ENCODE data around the gene SYNE2. TPM values are rescaled to one million over a fixed set of nuclear protein-coding genes. Genes with fewer than 3 reads are reported as not detected.

The SYNE2 gene
- total RNA-seq, 1 donor: 13.4 TPM

GRCh38 chr14:63972323-63972932 is 119.6 kb downstream of the SYNE2 start:
- no peak overlapping the region for H3K4me3 ChIP-seq (ENCODE audit: low read depth, low read length)
- TF ChIP-seq, protein P1, sequence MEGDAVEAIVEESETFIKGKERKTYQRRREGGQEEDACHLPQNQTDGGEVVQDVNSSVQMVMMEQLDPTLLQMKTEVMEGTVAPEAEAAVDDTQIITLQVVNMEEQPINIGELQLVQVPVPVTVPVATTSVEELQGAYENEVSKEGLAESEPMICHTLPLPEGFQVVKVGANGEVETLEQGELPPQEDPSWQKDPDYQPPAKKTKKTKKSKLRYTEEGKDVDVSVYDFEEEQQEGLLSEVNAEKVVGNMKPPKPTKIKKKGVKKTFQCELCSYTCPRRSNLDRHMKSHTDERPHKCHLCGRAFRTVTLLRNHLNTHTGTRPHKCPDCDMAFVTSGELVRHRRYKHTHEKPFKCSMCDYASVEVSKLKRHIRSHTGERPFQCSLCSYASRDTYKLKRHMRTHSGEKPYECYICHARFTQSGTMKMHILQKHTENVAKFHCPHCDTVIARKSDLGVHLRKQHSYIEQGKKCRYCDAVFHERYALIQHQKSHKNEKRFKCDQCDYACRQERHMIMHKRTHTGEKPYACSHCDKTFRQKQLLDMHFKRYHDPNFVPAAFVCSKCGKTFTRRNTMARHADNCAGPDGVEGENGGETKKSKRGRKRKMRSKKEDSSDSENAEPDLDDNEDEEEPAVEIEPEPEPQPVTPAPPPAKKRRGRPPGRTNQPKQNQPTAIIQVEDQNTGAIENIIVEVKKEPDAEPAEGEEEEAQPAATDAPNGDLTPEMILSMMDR (IDR thresholded peaks at IDR 0.05; ENCODE audit: insufficient read depth, low read depth, low read length): no peak
- no peak for DNase-seq (ENCODE audit: low read depth)

- H3K4me3 ChIP-seq (ENCODE audit: low read depth, low read length): no peak overlapping the region
- DNase-seq (ENCODE audit: low read depth): no peak
- TF ChIP-seq, protein P1 (IDR thresholded peaks at IDR 0.05; ENCODE audit: insufficient read depth, low read depth, low read length): no peak
These were observed 121.4 kb downstream of the SYNE2 start for GRCh38 chr14:63974176-63974575.

DNA sequence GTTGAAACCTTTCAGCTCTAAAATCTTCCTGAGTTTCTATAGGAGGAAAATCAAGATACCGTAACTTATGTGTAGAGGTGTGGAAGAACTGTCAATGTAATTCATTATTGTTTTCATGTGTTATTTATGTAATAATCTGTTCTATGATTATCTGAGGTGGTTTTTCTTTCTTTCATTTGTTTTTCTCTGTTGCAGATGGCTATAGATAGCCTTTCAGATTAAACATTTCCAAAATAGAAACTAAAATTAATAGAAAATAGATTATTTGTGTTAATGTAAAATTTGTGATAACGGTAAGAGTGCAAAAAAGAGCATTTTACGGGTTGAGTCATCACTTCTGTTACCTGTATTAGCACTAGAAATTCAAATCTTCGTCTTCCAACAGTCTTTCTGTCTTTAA is 128.8 kb downstream of the SYNE2 start:
- no peak overlapping the region for H3K4me3 ChIP-seq (ENCODE audit: low read depth, low read length)
- DNase-seq (ENCODE audit: low read depth): no peak
- TF ChIP-seq, protein P1 (IDR thresholded peaks at IDR 0.05; ENCODE audit: insufficient read depth, low read depth, low read length): no peak

DNA sequence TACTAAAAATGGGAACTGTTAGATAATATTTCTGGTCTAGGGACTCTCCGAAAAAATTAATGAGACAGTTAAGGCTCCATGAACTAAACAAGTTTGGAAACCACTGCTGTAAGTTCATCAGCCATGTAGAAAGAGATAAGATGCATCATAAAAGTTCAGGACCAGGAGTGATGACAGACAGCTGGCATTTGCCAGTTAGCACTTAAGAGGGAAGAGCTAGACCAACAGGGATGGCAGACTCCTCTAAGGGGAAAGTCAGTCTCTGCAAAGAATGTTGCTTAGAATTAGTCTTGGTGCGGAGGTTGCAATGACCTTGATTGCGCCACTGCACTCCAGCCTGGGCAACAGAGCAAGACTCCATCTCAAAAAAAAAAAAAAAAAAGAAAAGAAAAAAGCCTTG is 129.4 kb downstream of the SYNE2 start:
- DNase-seq (ENCODE audit: low read depth): no peak
- TF ChIP-seq, protein P1 (IDR thresholded peaks at IDR 0.05; ENCODE audit: insufficient read depth, low read depth, low read length): no peak
- H3K4me3 ChIP-seq (ENCODE audit: low read depth, low read length): no peak overlapping the region

DNA sequence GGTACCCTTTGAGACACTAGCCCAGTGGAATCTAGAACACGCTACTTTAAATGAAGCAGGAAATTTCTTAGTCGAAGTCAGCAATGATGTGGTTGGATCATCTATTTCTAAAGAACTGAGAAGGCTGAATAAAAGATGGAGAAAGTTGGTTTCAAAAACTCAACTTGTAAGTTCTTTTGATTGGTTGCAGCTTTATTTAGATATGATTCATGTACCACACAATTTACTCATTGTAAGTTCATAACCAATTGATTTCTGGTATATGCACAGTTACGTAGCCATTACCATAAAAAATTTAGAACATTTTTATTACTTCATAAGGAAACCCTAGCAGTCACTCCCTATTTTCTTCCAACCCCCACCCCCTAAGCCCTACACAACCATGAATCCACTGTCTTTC is 129.8 kb downstream of the SYNE2 start:
- TF ChIP-seq, protein P1 (IDR thresholded peaks at IDR 0.05; ENCODE audit: insufficient read depth, low read depth, low read length): no peak
- no peak for DNase-seq (ENCODE audit: low read depth)
- no peak overlapping the region for H3K4me3 ChIP-seq (ENCODE audit: low read depth, low read length)

DNA sequence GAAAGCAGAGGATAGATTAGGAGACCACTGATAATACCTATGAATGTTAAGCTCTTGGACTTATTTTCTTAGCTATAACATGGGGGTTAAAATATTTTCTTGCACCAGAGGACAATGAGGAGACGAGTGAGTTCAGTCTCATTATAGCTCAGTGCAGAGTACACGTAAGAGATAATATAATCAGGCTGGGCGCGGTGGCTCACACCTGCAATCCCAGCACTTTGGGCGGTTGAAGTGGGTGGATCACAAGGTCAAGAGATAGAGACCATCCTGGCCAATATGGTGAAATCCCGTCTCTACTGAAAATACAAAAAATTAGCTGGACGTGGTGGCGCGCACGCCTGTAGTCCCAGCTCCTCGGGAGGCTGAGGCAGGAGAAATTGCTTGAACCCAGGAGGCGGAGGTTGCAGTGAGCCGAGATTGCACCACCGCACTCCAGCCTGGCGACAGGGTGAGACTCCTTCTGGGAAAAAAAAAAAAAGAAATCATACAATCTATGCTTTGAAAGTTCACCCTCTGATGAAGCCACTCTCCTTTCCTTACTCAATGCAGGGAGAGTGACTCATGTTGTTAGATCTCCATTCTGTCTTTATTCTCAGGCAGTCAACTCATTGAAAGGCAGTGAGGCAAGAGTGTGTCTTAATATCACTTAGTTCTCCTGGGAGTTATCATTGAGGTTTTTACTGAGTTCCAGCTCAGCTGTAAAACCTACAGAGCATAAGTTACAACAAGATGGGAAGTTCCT is 134.2 kb downstream of the SYNE2 start:
- no peak overlapping the region for H3K4me3 ChIP-seq (ENCODE audit: low read depth, low read length)
- peak; percentile 76 for DNase-seq (ENCODE audit: low read depth)
- TF ChIP-seq, protein P1 (IDR thresholded peaks at IDR 0.05; ENCODE audit: insufficient read depth, low read depth, low read length): no peak
